ENCODE results near the gene MC2R.
"Not testable (repeated sequence)": the region's sequence is repeated elsewhere in the genome, so short reads cannot be mapped to it uniquely, and the experiment has no call there.

Gene MC2R

GRCh38 chr18:13890761-13891361, 24.5 kb downstream of the MC2R start:
- DNase-seq, result no peak

- no peak for DNase-seq
Observed at GRCh38 chr18:13889671-13890070, 25.7 kb downstream of the MC2R start.

DNA sequence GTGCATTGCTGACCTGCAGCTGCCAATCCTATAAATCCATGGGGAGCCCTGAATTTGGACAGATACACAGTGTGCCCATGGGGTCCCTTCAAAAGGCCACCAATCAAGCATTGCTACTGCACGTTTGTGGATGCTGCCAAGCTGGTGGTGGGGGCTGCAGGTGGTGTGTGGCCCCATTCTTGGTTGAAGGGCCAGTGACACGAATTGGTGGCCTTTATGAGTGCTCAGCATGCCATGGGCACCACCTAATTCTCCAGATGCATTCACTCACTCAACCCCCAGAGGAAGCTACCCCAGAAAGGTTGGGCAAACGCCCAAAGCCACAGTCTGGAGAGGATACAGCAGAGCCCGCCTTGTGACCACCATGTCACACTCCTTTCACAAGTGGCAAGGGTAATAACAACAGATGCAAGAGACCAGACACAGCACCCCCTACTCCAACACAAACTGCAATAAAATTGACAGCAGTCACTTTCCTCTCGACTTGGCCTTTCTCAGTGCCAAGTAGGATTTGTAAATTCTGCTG, 27.1 kb downstream of the MC2R start:
- DNase-seq, result no peak

DNA sequence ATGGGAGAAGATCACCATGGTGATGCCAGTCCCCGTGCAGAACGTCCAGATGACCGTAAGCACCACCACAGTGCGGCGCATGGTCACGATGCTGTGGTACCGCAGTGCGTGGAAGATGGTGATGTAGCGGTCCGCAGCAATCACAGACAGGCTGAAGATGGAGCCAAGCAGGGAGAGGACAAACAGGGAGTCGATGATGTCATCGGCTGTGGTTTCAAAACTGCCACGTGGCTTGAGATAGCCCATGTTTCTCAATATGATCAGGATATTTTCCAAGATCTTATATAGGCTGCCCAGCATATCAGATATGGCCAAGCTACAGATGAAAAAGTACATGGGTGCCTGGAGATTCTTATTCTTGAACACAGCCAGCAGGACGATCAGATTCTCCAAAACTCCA, 30.3 kb downstream of the MC2R start:
- no peak for DNase-seq

- DNase-seq, result no peak
Observed at GRCh38 chr18:13879937-13880336, 35.4 kb downstream of the MC2R start.

DNA sequence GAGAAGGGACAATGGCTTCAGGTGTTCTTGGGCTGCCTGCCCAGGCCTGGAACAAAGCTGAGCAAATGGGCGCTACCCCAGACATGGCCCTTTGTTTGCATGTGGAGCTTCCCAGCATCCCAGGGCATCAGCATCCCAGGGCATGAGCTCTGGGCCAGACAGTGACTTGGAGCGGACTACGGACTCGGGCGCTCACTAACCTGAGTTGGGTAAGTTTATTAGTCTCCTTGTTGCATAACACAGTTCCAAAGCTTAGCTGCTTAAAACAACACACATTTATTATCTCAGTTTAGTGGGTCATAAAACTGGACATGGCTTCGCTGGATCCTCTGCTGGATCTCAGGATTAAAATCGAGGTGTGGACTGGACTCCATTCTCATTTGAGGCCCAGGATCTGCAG, 35.8 kb downstream of the MC2R start:
- no peak for DNase-seq

GRCh38 chr18:13878857-13879256, 36.5 kb downstream of the MC2R start:
- DNase-seq, result no peak

- peak; percentile 23 for DNase-seq
Observed at GRCh38 chr18:13877157-13877556, 38.2 kb downstream of the MC2R start.

GRCh38 chr18:13874558-13874957, 40.8 kb downstream of the MC2R start:
- no peak for DNase-seq

DNA sequence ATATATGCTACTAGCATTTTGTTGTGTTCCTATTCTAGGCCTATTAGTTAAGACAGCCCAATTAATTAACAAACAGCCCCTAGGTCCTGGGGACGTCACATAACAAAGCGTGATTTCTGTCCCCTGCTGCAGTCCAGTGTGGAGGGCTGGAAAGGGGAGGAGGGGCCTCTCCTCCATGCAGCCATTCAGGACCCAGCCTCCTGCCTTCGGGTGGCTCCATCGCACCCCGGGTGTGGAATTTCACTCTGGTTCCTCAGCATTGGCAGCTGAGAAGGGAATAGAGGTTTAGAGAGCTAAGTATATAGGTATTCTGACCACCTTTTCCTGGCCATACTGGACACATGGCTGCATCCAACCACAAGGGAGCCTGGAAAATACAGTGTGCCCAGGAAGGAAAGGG, 42.4 kb downstream of the MC2R start:
- no peak for DNase-seq

DNA sequence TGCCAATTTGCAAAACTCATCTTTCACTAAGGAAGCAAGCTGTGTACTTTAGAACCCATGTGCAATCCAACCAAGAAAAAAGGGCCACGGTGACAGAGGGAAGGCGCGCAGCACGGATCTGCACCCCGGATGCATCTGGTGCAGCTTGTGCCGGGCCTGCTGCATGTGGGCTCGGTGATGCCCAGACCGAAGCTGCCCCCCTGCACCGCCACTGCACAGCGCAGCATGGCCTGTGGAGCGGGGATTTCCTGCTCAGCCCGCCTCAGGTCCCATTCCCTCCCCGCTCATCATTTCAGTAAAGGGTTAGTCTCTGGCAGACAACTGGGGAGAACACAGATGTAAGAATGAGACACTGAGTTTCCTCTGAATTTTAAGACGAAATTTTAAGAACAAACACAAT, 43.0 kb downstream of the MC2R start:
- no peak for DNase-seq

- DNase-seq, result no peak
Observed at GRCh38 chr18:13871701-13872100, 43.6 kb downstream of the MC2R start.

DNA sequence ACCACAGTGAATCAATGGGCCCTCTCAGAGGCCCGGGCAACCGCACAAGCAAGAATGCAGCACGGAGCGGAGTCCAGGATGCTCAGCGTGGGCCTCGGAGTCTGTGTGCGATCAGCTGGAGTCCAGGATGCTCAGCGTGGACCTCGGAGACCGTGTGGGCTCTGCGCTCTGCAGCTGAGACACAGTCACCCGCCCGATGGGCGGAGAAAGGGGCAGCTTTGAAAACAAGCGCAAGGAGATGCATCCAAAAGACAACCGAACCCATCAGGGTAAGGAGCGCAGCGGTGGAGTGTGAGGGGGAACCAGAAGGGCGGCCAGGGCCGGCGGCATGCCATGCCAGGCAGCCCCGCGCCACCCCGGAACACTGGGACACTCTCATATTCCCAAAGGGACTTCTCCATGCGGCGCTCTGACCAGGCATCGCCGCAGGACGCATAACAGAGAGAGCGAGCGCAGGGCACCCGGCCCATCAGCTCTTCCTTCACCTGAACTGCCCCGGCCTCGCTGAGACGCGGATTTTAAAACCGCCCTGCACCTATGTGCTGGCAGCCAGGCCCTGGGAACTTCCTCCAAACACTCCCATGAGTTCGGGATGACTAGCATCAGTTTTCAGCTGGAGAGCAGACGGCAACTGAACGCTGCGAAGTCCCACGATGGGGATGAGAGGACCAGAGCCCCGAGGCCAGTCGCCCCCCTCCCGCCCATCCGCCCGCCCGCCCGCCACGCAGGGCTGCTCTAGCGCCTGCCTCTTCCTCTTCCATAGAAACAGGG, 46.6 kb downstream of the MC2R start:
- no peak for DNase-seq

DNA sequence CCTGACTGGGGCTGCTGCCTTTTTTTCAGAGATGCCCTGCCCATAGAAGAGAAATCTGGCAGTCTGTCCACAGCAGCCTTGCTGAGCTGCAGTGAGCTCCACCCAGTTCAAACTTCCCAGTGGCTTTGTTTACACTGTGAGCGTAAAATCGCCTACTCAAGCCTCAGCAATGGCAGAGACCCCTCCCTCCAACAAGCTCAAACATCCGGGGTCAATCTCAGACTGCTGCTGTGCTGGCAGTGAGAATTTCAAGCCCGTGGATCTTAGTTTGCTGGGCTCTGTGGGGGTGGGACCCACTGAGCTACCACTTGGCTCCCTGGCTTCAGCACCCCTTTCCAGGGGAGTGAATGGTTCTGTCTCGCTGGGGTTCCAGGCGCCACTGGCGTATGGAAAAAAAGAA, 52.4 kb downstream of the MC2R start:
- DNase-seq, result not testable (repeated sequence)

DNA sequence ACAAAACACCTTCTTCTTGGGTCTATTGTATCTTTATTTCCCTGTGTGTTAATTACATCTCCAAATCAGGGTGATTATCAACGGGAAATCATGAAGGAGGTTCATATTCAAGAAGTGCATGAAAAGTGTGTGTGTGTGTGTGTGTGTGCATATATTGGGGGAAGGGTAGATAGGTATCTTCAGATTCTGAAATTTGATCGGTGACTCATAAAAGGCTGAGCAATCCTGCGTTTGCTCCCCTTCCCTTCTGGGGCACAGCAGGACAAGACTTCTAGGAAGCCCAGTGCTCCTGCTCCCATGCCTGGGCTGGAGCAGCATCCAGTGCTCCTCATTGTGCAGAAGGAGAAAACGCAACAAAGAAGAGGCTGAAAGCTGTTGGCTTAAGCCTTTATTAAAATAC, 65.5 kb downstream of the MC2R start:
- no peak for DNase-seq

DNA sequence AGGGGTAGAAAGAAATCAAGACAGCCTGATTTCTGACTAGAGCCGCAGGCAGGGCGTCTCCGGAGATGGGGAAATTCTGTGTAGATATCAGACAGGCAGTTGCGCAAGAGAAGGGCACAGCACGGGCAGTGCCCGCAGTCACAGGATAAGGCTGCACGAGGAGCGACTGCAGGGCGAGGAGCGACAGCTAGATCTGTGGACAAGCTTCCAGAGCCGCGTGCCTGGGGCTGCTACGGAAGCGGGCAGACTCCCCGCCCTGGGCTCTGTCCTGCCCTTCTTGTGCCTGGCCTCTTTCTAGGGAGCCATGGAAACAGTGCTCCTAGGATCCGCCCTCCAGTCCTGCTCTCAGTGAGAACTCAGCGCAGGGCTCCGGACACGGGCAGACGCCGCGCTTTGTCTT, 78.8 kb downstream of the MC2R start:
- DNase-seq, result no peak

- DNase-seq, result no peak
Observed at GRCh38 chr18:13835202-13835601, 80.1 kb downstream of the MC2R start.

DNA sequence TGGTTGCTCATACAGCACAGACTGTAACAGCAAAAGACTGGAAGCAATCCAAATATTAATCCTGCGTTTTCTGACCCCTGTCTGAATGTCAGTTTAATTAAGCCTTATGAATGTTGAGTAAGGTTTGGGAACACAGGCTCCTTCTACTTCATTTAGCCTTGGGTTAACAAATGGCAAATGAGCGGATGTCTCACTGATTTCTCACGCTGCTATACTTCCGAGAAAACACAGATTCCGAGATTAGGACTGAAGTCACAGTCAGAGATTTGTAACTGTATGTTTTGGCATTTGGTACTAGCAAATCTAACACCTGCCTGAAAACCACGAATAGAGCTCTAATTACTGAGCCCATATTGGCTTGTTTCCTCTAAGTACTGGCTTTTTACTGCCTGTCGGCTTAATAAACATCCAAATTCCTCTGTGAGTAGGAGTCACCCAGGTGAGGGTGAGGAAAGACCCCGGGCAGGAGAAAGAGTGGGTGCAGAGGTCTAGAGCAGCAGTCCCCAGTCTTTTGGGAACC, 80.8 kb downstream of the MC2R start:
- DNase-seq, result no peak
